GM12878 (cell line): ENCODE results near the gene ADGRA3. TPM values are rescaled to one million over a fixed set of nuclear protein-coding genes. Genes with fewer than 3 reads are reported as not detected.

Source experiments
- BCL11A ChIP-seq: IDR thresholded peaks from 2 replicates; pipeline ENCODE4 v1.6.1; 2011; ENCODE audit warnings: low read depth, low read length
- BHLHE40 ChIP-seq, 2 experiments: fragments of 450-650 bp in 1 of 2; IDR thresholded peaks; 2 replicates each; pipeline ENCODE4 v1.6.1; 2011 to 2017; ENCODE audit warnings: low read depth in 2 of 2, borderline replicate concordance in 1 of 2, improper control_type of control experiment in 1 of 2, low read length in 1 of 2, mild to moderate bottlenecking in 1 of 2
- CEBPB ChIP-seq, 2 experiments: fragments of 150-350 bp in 1 of 2; IDR thresholded peaks; 2 replicates each; pipeline ENCODE4 v1.6.1; 2012 to 2014; ENCODE audit warnings: low read depth in 2 of 2, low read length in 2 of 2, borderline replicate concordance in 1 of 2, inconsistent platforms in 1 of 2
- CHD4 ChIP-seq: fragments of 200-600 bp; sonication (generic); IDR thresholded peaks from 2 replicates; pipeline ENCODE4 v1.6.1; 2016; ENCODE audit warnings: mild to moderate bottlenecking
- CREM ChIP-seq: IDR thresholded peaks from 2 replicates; pipeline ENCODE4 v1.6.1; 2014; ENCODE audit warnings: antibody characterized with exemption, low read depth
- FOXK2 ChIP-seq: fragments of 450-650 bp; IDR thresholded peaks from 2 replicates; pipeline ENCODE4 v1.6.1; 2017; ENCODE audit warnings: mild to moderate bottlenecking, moderate library complexity
- IKZF1 ChIP-seq: fragments of 450-650 bp; conservative IDR thresholded peaks from 2 replicates; pipeline ENCODE4 v1.6.1; 2017; ENCODE audit warnings: antibody characterized with exemption, mild to moderate bottlenecking
- IKZF2 ChIP-seq, 2 experiments: fragments of 450-650 bp; IDR thresholded peaks; 2 replicates each; pipeline ENCODE4 v1.6.1; 2017; ENCODE audit warnings: mild to moderate bottlenecking in 2 of 2, moderate library complexity in 2 of 2
- KAT2A ChIP-seq: conservative IDR thresholded peaks from 2 replicates; pipeline ENCODE4 v1.6.1; 2011; ENCODE audit warnings: low read depth, low read length; ENCODE audit not compliant: control insufficient read depth
- LARP7 ChIP-seq: fragments of 450-650 bp; IDR thresholded peaks from 2 replicates; pipeline ENCODE4 v1.6.1; 2017; ENCODE audit warnings: mild to moderate bottlenecking
- NR2C1 ChIP-seq: fragments of 450-650 bp; IDR thresholded peaks from 2 replicates; pipeline ENCODE4 v1.6.1; 2017; ENCODE audit warnings: antibody characterized with exemption, mild to moderate bottlenecking, moderate library complexity
- NR2F1 ChIP-seq: fragments of 450-650 bp; conservative IDR thresholded peaks from 2 replicates; pipeline ENCODE4 v1.6.1; 2017; ENCODE audit warnings: mild to moderate bottlenecking
- PAX5 ChIP-seq: IDR thresholded peaks from 2 replicates; pipeline ENCODE4 v1.6.1; 2011; ENCODE audit warnings: low read depth, low read length, borderline replicate concordance
- PAX8 ChIP-seq: fragments of 450-650 bp; IDR thresholded peaks from 2 replicates; pipeline ENCODE4 v1.6.1; 2017; ENCODE audit warnings: mild to moderate bottlenecking, moderate library complexity
- PML ChIP-seq: IDR thresholded peaks from 2 replicates; pipeline ENCODE4 v1.6.1; 2012; ENCODE audit warnings: low read length, inconsistent platforms
- RAD21 ChIP-seq: IDR thresholded peaks from 2 replicates; pipeline ENCODE4 v1.6.1; 2011; ENCODE audit warnings: mild to moderate bottlenecking, low read depth, low read length, moderate library complexity; ENCODE audit not compliant: insufficient read depth
- RAD51 ChIP-seq: fragments of 450-650 bp; IDR thresholded peaks from 2 replicates; pipeline ENCODE4 v1.6.1; 2016; ENCODE audit warnings: moderate library complexity, mild to moderate bottlenecking, inconsistent platforms
- RUNX3 ChIP-seq: IDR thresholded peaks from 2 replicates; pipeline ENCODE4 v1.6.1; 2012; ENCODE audit warnings: low read length, inconsistent platforms
- SMAD5 ChIP-seq: IDR thresholded peaks from 2 replicates; pipeline ENCODE4 v1.6.1; 2016; ENCODE audit warnings: antibody characterized with exemption, low read depth
- SREBF2 ChIP-seq: IDR thresholded peaks from 2 replicates; pipeline ENCODE4 v1.6.1; 2012; ENCODE audit warnings: mild to moderate bottlenecking, low read length
- SUPT20H ChIP-seq: IDR thresholded peaks from 2 replicates; pipeline ENCODE4 v1.6.1; 2011; ENCODE audit warnings: low read depth, mild to moderate bottlenecking, low read length, moderate library complexity, borderline replicate concordance; ENCODE audit not compliant: control insufficient read depth
- SUZ12 ChIP-seq: fragments of 200-600 bp; sonication (generic); IDR thresholded peaks from one replicate; pipeline ENCODE4 v1.6.1; 2018; ENCODE audit warnings: antibody characterized with exemption, mild to moderate bottlenecking; ENCODE audit not compliant: unreplicated experiment
- TCF12 ChIP-seq: IDR thresholded peaks from 2 replicates; pipeline ENCODE4 v1.6.1; 2011; ENCODE audit warnings: low read depth, mild to moderate bottlenecking, low read length
- WRNIP1 ChIP-seq: IDR thresholded peaks from 2 replicates; pipeline ENCODE4 v1.6.1; 2011; ENCODE audit warnings: low read depth, low read length, improper control_type of control experiment, borderline replicate concordance
- polyA plus RNA-seq, 11 experiments: library from polyadenylated mRNA; depleted of rRNA in 4 of 11; unstranded in 6 of 11; stranded (reverse) in 5 of 11; fragments of >200 nt; fragmentation: Nextera tagmentation in 4 of 11; fragmentation: Illumina TruSeq in 1 of 11; extraction: Ambion mirVana in 4 of 11; extraction: Trizol in 1 of 11; gene quantifications; 1 replicate in 1 of 11; 2 replicates in 10 of 11; pipeline versions ENCODE4 v1.2.1 to v1.2.3, GENCODE V29; 2011 to 2016; ENCODE audit warnings: inconsistent platforms in 2 of 11, missing spikeins in 2 of 11, low read depth in 1 of 11
- total RNA-seq, 4 experiments: library from RNA; depleted of rRNA in 3 of 4; stranded (reverse); fragments of >200 nt in 3 of 4; fragmentation: Illumina TruSeq in 1 of 4; extraction: Trizol in 1 of 4; gene quantifications; 2 replicates each; pipeline versions ENCODE4 v1.2.1 to v1.2.3, GENCODE V29; 2013 to 2021
- TF ChIP-seq, protein P1 (sequence below): fragments of 450-650 bp; IDR thresholded peaks from 2 replicates; pipeline ENCODE4 v1.6.1; 2018; ENCODE audit warnings: borderline replicate concordance, mild to moderate bottlenecking; ENCODE audit not compliant: partially characterized antibody
- TF ChIP-seq, protein P2 (sequence below): fragments of 450-650 bp; IDR thresholded peaks from 2 replicates; pipeline ENCODE4 v1.6.1; 2017; ENCODE audit warnings: mild to moderate bottlenecking, moderate library complexity

ADGRA3 gene
- total and polyA plus RNA-seq, 10 of the 15 experiments (the other 5 are each of a cell fraction or from before 2014, with no cell fraction given): 0.24 to 66.2 (median 2.5) TPM

DNA sequence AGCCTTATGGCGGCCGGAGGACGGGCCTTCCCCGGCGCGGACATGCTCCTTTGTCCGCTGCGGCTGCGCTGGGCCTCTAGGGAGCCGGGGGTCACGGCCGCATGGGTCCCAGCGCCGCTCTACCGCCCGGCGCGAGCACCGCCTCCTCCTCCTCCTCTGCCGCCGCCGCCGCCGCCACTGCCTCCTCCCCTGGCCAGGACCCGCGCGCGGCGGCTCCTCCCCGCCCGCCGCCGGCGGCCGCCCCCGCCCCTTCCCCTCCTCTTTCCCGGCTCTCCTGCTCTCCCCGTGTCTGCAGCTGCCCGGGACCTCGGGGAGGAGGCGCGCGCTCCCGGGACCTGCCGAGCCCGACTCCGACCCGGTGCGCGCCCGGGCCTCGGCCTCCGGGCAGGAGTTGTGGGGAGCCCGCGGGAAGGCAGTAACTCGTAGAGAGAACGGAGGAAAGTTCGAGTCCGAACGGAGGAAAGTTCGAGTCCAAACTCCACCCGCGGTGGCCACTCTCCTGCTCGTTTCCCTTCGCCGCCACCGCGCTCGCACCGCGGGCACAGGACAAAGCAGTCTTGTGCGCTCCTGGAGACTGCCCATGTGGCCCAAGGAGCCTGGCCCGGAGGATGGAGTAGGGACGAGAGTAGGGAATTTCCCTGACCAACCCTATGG, at the start of gene ADGRA3 (continued):
- TF ChIP-seq, protein P1, sequence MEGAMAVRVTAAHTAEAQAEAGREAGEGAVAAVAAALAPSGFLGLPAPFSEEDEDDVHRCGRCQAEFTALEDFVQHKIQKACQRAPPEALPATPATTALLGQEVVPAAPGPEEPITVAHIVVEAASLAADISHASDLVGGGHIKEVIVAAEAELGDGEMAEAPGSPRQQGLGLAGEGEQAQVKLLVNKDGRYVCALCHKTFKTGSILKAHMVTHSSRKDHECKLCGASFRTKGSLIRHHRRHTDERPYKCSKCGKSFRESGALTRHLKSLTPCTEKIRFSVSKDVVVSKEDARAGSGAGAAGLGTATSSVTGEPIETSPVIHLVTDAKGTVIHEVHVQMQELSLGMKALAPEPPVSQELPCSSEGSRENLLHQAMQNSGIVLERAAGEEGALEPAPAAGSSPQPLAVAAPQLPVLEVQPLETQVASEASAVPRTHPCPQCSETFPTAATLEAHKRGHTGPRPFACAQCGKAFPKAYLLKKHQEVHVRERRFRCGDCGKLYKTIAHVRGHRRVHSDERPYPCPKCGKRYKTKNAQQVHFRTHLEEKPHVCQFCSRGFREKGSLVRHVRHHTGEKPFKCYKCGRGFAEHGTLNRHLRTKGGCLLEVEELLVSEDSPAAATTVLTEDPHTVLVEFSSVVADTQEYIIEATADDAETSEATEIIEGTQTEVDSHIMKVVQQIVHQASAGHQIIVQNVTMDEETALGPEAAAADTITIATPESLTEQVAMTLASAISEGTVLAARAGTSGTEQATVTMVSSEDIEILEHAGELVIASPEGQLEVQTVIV: no peak
- TF ChIP-seq PML (no peak), BCL11A (no peak), RUNX3 (no peak), RAD51 (no peak), SREBF2 (no peak), TCF12 (no peak), SUZ12 (no peak), NR2C1 (peak; percentile 40; the same call in 1 of the 2 replicates), SUPT20H (no peak), FOXK2 (no peak), PAX5 (0 out of 2 replicates have a peak, but pooled peaks have one; percentile 32), IKZF2 (IDR thresholded peaks at IDR 0.05) (peak; percentile 54 to 58; a peak in 2 of 4 replicates), CREM (no peak), BHLHE40 (IDR thresholded peaks at IDR 0.05; ENCODE audit: borderline replicate concordance in 1 of 2, low read depth in 2 of 2, low read length in 1 of 2) (peak in 1 of 2 experiments; percentile 52; a peak in 1 of 4 replicates), KAT2A (no peak), PAX8 (no peak), RAD21 (no peak), LARP7 (no peak; the same call in 1 of the 2 replicates), IKZF1 (peak; percentile 69), NR2F1 (peak; percentile 97), CHD4 (no peak), CEBPB (IDR thresholded peaks at IDR 0.05; ENCODE audit: borderline replicate concordance in 1 of 2, low read depth in 2 of 2, low read length in 2 of 2) (no peak), SMAD5 (no peak), WRNIP1 (no peak)
- TF ChIP-seq, protein P2, sequence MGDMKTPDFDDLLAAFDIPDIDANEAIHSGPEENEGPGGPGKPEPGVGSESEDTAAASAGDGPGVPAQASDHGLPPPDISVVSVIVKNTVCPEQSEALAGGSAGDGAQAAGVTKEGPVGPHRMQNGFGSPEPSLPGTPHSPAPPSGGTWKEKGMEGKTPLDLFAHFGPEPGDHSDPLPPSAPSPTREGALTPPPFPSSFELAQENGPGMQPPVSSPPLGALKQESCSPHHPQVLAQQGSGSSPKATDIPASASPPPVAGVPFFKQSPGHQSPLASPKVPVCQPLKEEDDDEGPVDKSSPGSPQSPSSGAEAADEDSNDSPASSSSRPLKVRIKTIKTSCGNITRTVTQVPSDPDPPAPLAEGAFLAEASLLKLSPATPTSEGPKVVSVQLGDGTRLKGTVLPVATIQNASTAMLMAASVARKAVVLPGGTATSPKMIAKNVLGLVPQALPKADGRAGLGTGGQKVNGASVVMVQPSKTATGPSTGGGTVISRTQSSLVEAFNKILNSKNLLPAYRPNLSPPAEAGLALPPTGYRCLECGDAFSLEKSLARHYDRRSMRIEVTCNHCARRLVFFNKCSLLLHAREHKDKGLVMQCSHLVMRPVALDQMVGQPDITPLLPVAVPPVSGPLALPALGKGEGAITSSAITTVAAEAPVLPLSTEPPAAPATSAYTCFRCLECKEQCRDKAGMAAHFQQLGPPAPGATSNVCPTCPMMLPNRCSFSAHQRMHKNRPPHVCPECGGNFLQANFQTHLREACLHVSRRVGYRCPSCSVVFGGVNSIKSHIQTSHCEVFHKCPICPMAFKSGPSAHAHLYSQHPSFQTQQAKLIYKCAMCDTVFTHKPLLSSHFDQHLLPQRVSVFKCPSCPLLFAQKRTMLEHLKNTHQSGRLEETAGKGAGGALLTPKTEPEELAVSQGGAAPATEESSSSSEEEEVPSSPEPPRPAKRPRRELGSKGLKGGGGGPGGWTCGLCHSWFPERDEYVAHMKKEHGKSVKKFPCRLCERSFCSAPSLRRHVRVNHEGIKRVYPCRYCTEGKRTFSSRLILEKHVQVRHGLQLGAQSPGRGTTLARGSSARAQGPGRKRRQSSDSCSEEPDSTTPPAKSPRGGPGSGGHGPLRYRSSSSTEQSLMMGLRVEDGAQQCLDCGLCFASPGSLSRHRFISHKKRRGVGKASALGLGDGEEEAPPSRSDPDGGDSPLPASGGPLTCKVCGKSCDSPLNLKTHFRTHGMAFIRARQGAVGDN: no peak
